Renal cortex interstitium (tissue), 11 donors: Measurements from ENCODE around the gene MCCC2. TPM values are rescaled to one million over a fixed set of nuclear protein-coding genes. Genes with fewer than 3 reads are reported as not detected.

ENCODE experiments used
- DNase-seq, 11 donors: peaks; one replicate each; pipeline ENCODE4 v3.0.0-alpha.2; 2013; ENCODE audit warnings: low read depth in 9 of 11, low spot score in 4 of 11; ENCODE audit errors: extremely low read depth in 1 of 11
- polyA plus RNA-seq, 3 donors: library from polyadenylated mRNA; unstranded; fragments of 120-200 nt; gene quantifications; one replicate each; pipeline ENCODE4 v1.2.1, GENCODE V29; 2013; ENCODE audit not compliant: insufficient read length in 3 of 3

MCCC2 gene
- polyA plus RNA-seq, 3 donors = 57.6 to 71.9 (median 63.9) TPM

- DNase-seq = no peak
Measured at GRCh38 chr5:71697967-71698366, 110.8 kb downstream of the MCCC2 start.

GRCh38 chr5:71699233-71699632, 112.1 kb downstream of the MCCC2 start:
- no peak for DNase-seq

GRCh38 chr5:71699751-71700150, 112.6 kb downstream of the MCCC2 start:
- no peak for DNase-seq

- no peak for DNase-seq
Measured at GRCh38 chr5:71700803-71701202, 113.7 kb downstream of the MCCC2 start.

GRCh38 chr5:71701407-71701806, 114.3 kb downstream of the MCCC2 start:
- no peak for DNase-seq

GRCh38 chr5:71703941-71704340, 116.8 kb downstream of the MCCC2 start:
- no peak for DNase-seq

GRCh38 chr5:71705421-71705820, 118.3 kb downstream of the MCCC2 start:
- DNase-seq = no peak

- DNase-seq = no peak
Measured at GRCh38 chr5:71706906-71707305, 119.8 kb downstream of the MCCC2 start.

Other genes with a start within 250 kb of the MCCC2 start
- gene BDP1, start 131.7 kb upstream of the MCCC2 start, polyA plus RNA-seq = 10 to 100 TPM; 38.6 to 44.6 (median 42.2) TPM
- gene CARTPT, start 131.9 kb downstream of the MCCC2 start, polyA plus RNA-seq = not detected